ENCODE measurements around the gene CH25H.

DNA sequence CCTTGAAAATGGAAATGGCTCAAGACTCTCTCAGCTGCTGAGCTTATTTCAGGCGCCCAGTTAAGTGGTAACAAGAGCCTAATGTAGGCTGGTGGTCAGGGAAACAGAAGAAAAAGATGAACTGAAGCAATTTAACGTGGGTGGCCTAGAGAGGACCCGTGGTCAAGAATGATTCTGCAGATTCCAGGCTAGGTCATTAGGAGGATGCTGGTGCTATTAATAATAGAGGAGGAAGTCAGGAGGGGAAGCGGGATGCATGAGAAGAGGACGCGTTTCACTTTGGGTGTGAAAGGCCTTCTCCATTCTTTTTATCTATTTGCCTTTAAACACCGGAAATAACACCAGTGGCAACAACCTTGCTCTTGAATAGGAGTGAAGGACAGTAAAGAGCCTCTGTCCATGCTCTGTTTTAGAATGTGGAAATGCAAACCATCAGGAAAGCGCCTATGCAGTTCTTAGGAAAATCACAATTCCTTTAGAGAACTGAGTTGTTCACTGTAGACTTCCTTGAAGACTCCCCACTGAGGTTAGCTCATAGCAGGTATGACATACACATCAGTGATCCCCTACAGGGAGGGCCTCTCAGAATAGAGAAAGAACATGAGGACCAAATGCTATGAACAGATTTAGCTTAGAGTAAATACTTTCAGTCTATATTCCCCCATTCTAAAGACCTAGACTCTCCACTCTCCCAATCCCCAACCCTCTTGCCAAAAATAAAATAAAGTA, 35.9 kb upstream of the CH25H start:
- TF ChIP-seq, protein P1, sequence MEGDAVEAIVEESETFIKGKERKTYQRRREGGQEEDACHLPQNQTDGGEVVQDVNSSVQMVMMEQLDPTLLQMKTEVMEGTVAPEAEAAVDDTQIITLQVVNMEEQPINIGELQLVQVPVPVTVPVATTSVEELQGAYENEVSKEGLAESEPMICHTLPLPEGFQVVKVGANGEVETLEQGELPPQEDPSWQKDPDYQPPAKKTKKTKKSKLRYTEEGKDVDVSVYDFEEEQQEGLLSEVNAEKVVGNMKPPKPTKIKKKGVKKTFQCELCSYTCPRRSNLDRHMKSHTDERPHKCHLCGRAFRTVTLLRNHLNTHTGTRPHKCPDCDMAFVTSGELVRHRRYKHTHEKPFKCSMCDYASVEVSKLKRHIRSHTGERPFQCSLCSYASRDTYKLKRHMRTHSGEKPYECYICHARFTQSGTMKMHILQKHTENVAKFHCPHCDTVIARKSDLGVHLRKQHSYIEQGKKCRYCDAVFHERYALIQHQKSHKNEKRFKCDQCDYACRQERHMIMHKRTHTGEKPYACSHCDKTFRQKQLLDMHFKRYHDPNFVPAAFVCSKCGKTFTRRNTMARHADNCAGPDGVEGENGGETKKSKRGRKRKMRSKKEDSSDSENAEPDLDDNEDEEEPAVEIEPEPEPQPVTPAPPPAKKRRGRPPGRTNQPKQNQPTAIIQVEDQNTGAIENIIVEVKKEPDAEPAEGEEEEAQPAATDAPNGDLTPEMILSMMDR (conservative IDR thresholded peaks at IDR 0.05; ENCODE audit: low read depth, low read length), result no peak
- TF ChIP-seq EZH2phosphoT487 (IDR thresholded peaks at IDR 0.05; ENCODE audit: borderline replicate concordance, low read length), result no peak
